ENCODE results near the gene MMP12.
"Not testable (repeated sequence)": the region's sequence is repeated elsewhere in the genome, so short reads cannot be mapped to it uniquely, and the experiment has no call there.

MMP12 gene

GRCh38 chr11:102874852-102875251, at the start of gene MMP12:
Gene MMP12, minus strand, starts transcription at chr11:102874982. Its CDS starts 45 bp downstream, at chr11:102874937.
- no peak for DNase-seq

- no peak for DNase-seq
Observed at GRCh38 chr11:102921587-102922220, 46.9 kb upstream of the MMP12 start.

DNA sequence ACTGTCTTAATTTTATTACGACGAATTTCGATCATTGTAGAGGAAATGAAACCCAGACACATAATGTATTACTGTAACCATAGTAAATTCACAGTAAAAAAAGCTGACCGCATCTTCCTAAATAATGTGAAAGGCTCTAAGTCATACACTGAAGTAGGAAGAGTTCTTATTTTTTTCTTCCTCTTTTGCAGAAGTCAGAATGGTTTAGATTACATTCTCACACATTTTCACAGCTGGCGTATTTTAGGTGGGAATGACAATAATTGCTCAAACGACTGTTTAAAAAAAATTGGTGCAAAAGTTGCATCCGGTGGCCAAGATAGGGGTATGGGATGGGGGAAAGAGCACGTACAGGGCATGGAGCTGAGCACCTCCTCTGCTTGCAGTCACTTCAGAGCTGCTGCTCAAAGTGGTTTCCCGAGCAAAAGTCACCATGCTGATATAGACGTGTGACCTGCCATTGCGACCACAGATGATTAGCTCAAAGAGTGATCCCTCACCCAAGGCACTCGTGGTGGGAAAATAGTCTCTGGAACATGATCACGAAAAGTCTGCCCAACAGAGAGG, 45.4 kb upstream of the MMP12 start:
- DNase-seq: no peak

GRCh38 chr11:102915044-102915375, 40.2 kb upstream of the MMP12 start:
- DNase-seq: no peak

- no peak for DNase-seq
Observed at GRCh38 chr11:102914238-102915043, 39.7 kb upstream of the MMP12 start.

- no peak for DNase-seq
Observed at GRCh38 chr11:102912482-102912830, 37.7 kb upstream of the MMP12 start.

DNA sequence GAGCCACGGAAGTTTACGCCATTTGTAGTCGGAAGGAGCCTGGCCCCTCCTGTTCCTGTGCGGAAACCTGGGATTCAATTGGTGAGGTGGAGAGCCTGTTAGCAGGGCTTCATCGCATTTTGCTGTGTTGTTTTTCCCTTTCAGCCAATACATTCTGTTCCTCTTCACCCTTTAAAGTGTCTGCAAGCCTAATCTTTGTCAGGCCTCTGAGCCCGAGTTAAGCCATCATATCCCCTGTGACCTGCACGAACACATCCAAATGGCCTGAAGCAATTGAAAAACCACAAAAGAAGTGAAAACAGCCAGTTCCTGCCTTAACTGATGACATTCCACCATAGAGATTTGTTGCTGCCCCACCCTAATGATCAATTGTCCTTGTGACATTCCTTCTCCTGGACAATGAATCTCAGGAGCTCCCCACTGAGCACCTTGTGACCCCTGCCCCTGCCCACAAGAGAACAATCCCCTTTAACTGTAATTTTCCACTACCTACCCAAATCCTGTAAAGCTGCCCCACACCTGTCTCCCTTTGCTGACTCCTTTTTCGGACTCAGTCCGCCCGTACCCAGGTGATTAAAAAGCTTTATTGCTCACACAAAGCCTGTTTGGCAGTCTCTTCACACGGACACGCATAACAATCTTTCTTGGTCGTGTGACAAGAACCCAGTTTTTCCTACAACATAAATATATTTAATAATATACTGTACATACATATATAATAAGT, 37.1 kb upstream of the MMP12 start:
- DNase-seq: no peak

DNA sequence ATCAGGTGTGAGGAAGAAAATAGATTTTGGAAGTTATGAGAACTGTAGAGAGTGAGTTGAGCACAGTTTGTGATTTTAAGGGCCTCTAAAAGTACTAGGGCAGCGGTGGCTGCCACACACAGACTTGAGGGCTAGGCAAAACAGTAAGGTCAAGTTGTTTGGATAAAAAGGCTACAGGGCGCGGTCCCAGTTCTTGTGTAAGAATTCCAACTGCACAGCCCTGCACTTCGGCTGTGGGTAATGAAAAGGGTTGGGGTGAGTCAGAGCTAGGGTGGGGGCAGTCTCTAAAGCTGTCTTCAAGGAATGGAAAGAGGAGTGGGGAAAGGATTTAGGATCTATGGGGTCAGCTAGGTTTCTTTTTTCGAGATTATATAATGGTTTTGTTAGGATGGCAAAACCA, 31.1 kb upstream of the MMP12 start:
- DNase-seq: not testable (repeated sequence)

GRCh38 chr11:102903895-102904294, 29.1 kb upstream of the MMP12 start:
- DNase-seq: not testable (repeated sequence)

- DNase-seq: no peak
Observed at GRCh38 chr11:102900346-102900745, 25.6 kb upstream of the MMP12 start.

DNA sequence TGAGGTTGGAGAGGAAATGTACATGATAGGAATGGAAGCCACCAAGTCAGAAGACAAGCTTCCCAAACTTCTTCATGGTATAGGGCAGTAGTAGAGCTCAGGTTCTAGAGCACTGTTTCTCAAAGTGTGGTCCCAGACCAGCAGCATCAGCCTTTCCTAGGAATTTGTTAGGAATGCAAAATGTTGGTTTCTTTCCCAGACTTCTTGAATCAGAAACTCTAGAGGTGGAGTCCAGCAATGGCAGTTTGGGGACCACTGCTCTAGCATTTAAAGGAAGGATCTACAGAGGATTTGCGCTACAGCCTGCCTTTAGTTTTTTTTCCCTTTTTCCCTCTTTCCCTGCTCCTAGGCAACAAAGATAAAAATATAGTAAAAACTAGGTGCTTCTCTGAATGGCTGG, 17.0 kb upstream of the MMP12 start:
- DNase-seq: no peak

DNA sequence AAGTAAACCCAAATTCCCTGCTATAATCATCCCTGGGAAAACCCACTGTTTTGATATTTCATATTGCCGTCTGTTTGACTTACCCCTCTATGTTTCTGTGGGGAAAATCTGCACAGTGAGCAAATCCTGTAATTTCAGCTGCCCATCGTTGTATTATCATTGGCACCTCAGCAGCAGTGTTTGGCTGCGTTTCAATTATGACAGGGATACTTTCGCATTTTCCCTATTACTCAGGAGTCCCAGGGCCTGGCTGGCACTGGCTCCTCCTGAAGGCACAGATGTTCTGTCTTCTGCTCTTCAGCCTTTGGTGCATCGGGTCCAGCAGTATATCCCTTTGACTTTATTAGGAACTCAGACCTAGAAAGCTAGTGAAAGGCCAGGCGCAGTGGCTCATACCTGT, 12.2 kb upstream of the MMP12 start:
- no peak for DNase-seq

- DNase-seq: no peak
Observed at GRCh38 chr11:102883141-102883540, 8.4 kb upstream of the MMP12 start.

DNA sequence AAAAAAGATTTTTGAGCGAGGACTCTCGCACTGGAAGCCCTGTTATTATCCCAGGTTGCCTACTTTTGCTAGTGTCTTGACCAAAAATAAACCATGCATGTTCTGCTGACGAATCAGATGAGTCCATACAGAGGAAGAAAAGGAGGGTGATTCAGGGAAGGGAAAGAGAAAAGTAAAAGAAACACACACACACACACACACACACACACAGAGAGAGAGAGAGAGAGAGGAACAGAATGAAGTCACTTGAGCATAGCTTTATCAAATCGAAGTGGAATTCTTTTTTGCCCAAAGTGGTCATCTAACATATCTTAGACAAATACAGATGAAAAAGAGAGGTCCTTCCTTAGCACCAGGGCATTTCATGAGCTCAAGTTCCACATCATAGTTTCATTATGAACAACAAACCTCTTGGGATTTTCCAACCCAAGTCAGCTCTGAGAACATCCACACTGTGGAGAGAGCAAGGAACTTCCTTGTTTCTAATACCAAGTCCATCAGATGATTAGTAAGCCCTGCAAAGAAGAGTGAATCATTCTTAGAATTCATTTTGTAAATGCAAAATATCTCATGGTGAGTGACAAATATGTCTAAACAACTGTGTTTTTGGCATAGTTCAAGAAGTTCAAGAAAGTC, 7.7 kb upstream of the MMP12 start:
- no peak for DNase-seq

DNA sequence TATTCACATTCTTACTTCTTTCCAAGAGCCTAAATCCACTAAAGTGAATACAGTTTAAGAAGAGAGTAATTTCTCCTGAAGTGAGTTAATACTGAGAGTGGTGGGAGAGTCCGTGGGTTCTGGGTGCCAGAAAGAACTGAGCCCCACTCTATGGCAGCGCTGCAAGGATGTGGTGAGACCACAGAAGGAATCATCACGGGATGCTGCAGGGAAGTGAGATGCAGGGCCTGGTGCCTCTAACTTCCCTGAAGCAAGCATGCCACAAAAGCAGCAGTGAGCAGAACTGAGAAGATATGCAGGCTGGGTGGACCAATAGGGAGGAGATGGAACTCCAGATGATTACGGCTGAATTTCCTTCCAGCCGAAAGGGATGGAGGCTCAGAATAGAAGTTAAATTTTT, 5.0 kb upstream of the MMP12 start:
- no peak for DNase-seq

- no peak for DNase-seq
Observed at GRCh38 chr11:102878595-102878994, 3.8 kb upstream of the MMP12 start.

DNA sequence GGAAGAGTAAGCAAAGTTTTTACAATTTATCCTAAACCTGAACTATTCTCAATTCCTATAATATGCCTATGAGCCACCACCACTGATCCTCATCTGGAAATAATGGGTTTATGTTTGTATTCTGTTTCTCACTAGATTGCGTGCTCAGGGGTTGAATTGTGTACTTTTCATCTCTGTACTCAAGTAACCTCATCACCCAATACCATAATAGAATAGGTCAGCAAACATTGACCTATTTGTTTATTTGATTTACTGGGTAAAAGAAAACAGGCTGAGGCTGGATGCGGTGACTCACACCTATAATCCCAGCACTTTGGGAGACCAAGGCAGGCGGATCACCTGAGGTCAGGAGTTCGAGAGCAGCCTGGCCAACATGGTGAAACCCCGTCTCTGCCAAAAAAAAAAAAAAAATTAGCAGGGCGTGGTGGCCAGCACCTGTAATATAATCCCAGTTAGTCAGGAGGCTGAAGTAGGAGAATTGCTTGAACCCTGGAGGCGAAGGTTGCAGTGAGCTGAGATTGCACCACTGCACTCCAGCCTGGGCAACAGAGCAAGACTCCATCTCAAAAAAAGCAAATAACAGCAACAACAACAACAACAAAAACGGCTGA, 5.3 kb downstream of the MMP12 start:
- DNase-seq: not testable (repeated sequence)

DNA sequence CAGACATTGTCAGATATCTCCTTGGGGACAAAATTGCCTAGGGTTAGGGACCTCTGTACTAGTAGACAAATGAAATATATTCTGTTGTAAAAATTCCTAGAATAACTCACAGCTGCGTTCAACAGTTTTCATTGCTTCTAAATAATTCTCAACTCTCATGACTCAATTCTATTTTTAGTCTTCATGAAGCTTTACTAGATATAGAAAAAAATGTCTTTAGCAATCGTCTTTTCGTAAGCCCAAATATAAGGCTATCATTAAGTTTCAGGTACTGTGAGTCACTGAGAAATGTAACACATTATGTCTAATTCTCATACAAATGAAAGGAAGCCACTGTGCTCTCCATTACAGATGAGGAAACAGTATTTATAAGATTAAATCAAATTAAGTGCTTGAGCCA, 6.4 kb downstream of the MMP12 start:
- DNase-seq: no peak

GRCh38 chr11:102864724-102865123, 10.1 kb downstream of the MMP12 start:
- no peak for DNase-seq

DNA sequence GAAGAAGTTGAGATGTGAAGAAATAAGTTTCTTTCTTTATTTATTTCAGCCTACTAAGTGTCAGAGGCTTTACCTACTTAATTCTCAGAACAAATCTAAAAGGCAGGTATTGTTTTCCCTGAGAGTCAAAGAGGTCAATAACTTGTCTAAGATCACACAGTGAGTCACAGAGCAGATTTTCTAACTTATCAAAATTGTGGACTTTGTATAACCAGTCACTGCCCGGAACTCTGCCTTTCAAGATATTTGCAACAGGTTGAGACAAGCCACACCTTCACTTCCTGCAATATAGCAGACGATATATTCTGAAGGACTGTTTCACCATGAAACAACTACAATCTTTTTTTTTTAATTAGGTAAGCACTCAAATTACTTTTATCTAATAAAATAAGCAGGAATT, 20.8 kb downstream of the MMP12 start:
- DNase-seq: no peak

DNA sequence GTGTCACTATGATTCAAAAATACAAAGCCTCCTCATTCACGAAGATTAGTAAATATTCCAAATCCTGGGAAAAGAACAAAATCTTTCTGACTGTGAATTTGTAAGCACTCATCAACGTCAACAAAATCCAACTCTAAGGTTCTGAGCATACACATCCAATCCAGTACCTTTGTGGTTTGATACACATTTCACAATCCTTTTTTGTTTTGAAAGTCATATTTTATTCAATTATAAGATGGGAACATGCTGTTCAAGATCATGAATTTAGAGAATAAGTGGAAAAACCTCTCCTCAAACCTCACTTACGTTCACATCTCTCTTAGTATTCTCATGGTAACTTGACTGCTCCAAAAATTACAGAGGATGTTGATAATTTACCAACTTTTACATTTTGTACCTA, 21.7 kb downstream of the MMP12 start:
- no peak for DNase-seq

- no peak for DNase-seq
Observed at GRCh38 chr11:102850973-102851745, 23.6 kb downstream of the MMP12 start.
